Spleen (tissue), 7 donors: ENCODE data around the gene ASPN.

Source experiments
- POLR2A ChIP-seq, 3 donors: fragments of 450-650 bp; IDR thresholded peaks; one replicate each; pipeline ENCODE4 v1.5.1; 2017; ENCODE audit warnings: antibody characterized with exemption in 3 of 3, mild to moderate bottlenecking in 1 of 3
- TF ChIP-seq, protein P1 (sequence below), 11 experiments: fragments of 200-600 bp in 7 of 11; fragments of 450-650 bp in 4 of 11; sonication (generic) in 4 of 11; IDR thresholded peaks in 8 of 11; conservative IDR thresholded peaks in 3 of 11; 1 replicate in 7 of 11; 2 replicates in 4 of 11; pipeline versions ENCODE4 v1.4.0 to v1.8.0; 2016 to 2021; ENCODE audit warnings: antibody characterized with exemption in 11 of 11, inconsistent platforms in 4 of 11, mild to moderate bottlenecking in 1 of 11
- donor health status: DM: no; HTN: no; CAD: no; lungs with moderate emphysema.
- donor health status: DM: no; HTN: no; CAD: no.
- donor health status: DM: no; HTN: no; CAD: no.

DNA sequence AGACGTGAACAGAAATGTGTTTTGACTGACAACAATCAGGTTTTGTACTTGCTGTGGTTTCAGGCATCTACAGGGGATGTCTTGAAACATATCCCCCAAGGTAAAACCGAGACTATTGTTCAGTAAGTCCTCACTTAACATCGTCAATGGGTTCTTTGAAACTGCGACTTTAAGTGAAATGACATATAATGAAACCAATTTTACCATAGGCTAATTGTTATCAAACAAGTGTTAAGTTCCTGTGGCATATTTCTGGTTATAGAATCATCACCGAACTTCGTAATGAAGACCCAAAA, 41.6 kb downstream of the ASPN start:
- TF ChIP-seq, protein P1, sequence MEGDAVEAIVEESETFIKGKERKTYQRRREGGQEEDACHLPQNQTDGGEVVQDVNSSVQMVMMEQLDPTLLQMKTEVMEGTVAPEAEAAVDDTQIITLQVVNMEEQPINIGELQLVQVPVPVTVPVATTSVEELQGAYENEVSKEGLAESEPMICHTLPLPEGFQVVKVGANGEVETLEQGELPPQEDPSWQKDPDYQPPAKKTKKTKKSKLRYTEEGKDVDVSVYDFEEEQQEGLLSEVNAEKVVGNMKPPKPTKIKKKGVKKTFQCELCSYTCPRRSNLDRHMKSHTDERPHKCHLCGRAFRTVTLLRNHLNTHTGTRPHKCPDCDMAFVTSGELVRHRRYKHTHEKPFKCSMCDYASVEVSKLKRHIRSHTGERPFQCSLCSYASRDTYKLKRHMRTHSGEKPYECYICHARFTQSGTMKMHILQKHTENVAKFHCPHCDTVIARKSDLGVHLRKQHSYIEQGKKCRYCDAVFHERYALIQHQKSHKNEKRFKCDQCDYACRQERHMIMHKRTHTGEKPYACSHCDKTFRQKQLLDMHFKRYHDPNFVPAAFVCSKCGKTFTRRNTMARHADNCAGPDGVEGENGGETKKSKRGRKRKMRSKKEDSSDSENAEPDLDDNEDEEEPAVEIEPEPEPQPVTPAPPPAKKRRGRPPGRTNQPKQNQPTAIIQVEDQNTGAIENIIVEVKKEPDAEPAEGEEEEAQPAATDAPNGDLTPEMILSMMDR (IDR thresholded peaks at IDR 0.05 in 8 of 11, conservative IDR thresholded peaks at IDR 0.05 in 3 of 11): no peak
- no peak for TF ChIP-seq POLR2A (IDR thresholded peaks at IDR 0.05)
